Inflammatory macrophage treated with lipopolysaccharide for 1 hour (primary cell): ENCODE measurements around the gene PHAF1.
A peak's percentile ranks its signal among the peaks of the same experiment; 100 is the strongest.

ENCODE experiments used
- DNase-seq, 2 donors: peaks; one replicate each; pipeline ENCODE4 v3.0.0-alpha.2; 2020 to 2022

Gene PHAF1

DNA sequence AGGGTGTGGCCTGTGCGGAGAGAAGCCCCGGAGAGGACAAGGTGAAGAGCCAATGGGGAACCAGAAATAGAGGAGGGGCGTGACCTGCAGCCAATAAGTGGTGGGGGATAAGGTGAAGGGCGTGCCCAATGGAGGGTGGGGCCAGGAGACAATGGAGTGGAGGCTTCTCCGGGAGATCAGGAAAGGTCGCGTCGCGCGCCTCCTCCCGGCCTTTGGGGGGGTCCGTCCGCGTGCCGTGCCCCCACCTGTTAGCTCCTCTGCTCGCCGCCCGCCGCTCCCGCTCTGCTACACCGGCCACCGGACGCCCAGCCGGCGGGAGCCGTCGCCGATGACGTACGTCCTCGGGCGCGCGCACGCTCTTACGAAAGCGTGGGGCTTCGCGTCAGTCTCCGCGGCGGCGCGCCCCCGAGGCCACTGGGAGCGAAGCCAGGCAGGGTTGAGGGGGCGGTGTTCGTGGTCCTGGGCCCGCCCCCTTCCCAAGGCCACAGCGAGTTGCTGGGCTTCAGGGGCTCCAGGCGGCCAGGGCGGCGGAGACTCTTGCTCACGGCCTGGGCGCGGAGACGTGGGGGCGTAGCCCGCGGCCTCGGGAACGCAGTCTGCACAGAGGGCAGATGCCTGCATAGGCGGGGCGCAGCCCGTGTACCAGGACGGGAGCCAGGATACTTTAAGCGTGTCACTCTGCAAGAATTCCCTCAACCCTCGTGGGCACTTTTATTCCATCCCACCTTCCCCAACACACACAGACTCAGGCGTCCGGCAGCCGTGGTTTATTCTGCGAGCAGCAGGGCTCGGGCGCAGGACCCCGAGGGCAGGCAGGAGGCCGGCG, 74.1 kb downstream of the PHAF1 start, which contains the start of gene MATCAP1:
Gene MATCAP1, minus strand, starts transcription at position 337 of the 826 bp plus-strand sequence. CDS start 3,353 bp downstream, outside the sequence.
- DNase-seq: peak; percentile 96

DNA sequence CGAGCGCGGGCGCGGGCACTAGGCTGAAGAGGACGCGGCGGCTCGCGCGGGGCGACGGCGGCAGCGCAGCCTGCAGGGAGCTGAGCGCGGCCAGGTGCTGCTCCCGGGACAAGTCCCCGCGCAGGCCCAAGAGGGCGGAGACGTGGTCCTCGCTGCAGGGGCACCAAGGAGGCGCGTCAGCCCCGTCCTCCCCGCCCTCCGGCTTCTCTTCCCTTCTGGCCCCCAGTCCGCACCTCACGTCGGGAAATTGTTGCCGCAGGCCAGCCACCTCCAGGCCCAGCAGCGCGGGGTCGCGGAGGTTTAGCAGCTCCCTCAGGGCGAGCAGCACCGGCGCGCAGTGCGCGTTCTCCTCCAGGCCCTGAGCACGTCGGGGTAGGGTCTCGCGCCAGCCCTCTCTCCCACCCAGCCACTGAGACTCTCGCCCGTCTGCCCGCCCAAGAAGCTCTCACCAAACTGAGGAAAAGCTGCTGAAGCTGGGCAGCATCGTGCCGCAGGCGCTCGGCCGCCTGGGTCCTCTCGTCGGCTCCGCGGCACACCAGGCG, 74.8 kb downstream of the PHAF1 start:
- DNase-seq: no peak

DNA sequence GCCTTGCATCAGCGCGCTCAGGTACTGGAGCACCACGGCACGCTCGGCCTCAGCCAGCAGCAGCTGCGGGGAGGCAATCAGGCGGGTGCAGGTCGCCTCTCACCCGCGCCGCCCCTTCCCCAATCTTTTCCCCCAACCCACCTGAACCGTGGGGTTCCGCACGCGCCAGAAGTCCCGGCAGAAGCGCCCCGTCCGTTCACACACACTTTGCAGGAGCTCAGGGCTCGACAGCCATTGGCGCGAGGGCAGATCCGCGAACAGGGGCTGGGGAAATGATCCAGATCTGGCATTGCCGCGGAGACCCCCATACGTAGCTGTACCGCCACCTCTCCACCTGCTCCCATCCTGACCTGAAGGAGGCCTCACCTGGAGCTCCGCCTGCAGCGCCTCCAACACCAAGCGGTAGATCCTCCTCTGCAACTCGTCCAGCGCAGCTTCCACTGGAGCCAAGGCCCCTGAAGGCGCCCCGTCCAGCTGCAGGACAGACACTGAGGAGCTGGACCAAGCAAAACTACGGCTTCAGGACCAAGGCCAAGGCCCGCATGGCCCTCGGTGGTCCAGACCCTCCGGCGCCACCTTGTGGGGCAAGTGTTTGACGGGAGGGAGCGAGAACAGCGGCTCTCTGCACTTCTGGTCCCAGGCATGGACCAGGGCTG, 75.4 kb downstream of the PHAF1 start:
- DNase-seq: peak; percentile 82 to 94

DNA sequence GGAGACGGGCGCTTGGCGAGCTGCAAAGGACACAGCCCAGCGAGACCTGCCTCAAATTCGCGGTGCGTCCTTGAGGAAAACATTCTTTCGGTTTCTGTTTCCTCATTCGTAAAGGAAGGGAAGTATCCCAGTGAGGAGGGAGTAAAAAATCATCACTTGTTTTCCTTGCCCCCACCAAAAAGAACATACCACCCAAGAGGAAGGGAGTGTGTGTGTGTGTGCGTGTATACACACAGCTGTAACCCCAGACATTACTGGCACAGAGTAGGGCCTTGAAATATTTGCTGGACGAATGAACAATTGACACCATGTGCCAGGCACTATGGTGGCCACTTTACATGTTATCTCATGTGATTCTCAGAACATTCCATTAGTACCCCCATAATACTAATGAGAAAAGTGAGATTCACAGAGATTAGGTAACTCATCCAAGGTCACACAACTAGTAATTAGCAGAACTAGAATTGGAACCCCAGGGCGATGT, 76.0 kb downstream of the PHAF1 start:
- no peak for DNase-seq

DNA sequence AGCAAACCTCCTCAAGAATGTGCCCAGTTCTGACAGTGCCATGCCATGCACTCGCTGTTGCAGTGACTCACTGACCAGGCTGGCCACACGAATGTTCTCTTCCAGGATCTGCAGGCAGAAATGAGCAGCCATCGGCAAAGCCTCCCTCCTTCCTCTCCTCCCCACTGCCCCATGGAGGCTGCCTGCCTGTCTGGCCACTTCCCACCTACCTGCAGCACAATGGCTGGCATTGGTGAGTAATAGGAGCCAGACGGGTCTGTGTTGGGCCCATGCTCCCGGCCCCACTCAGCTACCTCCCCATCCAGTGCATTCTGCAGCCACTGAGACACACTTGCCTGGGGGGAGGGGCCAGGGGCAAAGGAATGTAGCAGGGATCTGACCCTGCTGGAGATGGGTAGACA, 76.8 kb downstream of the PHAF1 start:
- DNase-seq: no peak

DNA sequence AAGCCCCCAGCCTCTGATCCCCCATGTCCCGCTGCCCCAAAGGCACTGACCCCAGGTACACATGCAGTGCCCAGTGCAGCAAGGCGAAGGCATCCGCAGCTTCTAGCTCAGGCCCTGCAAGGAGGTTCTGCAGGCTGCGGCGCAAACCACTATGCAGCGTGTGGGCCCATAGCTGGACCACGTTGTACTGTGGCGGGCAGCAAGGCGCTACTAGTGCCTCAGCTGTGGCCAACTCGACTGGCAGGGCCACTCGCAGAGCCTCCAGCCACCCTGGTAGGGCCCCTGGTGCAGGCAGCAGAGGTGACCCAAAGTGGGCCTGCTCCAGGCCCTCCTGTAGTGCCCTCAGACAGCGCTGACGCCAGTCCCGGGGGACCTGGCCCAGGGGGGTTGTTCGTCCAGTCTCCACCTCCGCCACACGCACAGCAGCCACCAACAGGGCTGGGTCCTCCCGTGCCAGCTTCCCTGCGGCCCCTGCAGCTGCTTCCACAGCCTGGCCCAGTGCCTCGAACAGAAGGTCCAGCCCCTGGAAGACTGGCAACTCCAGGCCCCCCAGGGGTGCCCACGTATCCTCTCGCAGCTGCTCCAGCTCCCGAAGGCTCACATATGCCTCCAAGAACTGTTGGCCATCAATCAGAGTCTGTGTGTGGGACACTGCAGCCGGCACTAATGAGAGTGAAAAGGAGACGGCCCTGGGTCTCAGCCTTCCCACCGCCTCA, 77.6 kb downstream of the PHAF1 start:
- no peak for DNase-seq

DNA sequence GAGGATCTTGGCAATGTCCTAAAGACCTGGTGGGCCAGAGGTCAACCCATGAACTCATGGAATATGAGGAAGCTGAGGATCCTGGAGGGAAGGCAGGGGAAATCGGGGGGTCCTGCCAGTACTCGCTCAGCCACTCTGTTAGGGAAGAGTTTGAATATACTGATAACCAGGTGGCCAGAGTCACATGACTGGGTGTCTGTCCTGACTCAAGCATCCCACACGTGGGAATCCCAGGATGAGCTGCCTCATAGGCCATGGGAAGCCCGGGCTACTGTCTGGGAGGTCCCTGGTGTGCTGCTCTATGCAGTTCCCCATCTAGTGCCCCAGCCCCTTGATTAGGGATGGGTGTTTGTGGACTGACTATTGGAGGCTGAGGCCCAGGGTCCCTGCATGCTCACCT, 78.6 kb downstream of the PHAF1 start:
- DNase-seq: peak; percentile 37 to 80

DNA sequence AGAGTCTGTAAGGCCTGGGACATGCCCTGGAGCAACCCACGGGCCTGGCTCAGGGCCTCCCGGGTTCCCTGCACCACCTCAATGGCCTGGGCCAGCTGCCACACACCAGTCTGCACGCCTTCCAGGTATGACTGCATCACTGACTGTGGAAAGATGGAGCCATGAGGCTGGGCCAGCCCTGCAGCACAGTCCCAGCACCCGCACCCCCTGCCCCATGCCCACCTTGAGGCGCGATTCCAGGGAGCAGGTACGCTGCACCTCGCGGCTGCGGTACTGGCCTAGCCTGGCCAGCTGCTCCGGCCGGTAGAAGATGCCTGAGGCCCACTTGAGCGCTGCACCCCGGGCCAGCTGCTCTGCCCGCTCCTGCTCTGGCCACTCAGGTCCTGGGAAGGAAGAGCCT, 79.1 kb downstream of the PHAF1 start:
- DNase-seq: no peak

DNA sequence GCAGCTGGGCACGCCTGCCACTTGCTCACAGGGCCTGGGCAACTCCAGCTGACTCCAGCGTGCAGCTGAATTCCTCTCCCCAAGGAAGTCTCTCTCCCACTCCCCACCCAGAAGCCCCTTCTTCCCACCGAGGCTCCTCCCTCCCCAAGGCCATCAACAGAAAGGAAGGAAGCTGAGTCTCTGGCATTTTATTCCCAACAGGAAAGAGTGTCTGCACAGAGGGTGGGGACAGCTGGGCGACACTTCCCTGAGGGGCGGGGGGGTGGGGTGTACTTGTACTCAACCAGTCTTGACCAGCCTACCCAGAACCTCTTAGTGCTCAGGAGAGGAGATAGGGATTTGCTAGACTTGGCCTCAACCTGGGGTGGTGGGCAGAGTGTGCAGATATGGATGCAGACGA, 80.3 kb downstream of the PHAF1 start, which contains the start of gene EXOC3L1:
Gene EXOC3L1, minus strand, starts transcription at position 96 of the 400 bp plus-strand sequence. CDS start 460 bp downstream, outside the sequence.
- no peak for DNase-seq

DNA sequence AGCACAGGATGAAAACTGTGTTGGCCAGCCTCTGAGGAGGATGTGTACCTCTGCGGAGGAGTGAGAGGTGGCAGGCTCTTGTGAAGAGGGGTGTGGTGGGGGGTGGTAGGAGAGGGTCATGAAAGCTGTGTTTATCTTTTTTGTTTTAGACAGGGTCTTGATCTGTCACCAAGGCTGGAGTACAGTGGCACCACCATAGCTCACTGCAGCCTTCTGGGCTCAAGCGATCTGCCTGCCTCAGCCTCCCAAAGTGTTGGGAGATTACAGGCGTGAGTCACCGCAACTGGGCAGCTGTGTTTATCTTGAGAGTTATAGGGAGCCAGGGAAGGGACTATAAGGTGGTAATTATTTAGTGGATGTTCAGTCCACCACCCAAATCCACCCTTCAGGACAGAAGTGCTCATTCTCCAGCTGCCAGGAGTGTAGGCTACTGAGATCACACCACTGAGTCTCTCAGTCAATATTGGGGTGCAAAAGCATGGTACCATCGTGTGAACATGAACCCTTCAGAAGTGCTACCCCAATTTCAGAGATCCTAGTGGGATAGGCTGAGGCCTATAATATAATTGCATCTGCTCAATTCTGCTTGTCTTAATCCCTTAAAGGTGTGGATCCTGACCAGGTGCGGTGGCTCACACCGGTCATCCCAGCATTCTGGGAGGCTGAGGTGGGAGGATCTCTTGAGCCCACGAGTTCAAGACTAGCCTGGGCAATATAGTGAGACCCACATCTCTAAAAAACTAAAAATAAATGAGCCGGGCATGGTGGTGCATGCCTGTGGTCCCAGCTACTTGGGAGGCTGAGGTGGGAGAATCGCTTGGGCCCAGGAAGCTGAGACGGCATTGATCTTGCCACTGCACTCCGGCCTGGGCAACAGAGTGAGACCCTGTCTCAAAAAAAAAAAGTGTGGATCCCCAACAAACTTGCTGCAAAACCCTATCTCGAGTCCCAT, 81.0 kb downstream of the PHAF1 start:
- DNase-seq: no peak

DNA sequence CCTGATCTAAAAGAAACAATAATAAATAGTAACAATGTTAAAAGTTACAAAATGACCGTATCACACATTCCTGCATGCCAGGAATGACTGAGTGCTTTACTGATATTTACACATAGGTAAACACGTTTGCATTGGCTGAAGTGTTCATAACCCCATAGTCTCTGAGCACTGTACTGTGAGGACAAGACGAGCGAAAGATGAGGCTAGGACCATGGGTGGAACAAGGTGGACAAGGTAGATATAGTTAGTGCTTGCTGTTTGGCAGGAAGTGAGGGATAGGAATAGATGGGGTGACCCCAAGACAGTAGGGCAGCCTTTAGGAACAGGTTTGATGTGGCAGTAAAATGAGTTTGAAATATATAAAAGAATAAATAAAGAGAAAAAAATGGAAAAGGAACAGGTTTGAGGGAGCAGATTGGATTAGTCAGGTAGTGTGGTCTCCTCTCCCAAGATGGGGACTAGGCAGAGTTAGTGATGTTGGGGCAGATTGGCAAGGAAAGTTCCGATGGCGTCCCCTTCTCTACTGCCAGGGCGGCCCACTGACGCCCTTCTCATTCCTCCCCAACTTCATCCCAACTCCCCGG, 81.8 kb downstream of the PHAF1 start:
- no peak for DNase-seq

DNA sequence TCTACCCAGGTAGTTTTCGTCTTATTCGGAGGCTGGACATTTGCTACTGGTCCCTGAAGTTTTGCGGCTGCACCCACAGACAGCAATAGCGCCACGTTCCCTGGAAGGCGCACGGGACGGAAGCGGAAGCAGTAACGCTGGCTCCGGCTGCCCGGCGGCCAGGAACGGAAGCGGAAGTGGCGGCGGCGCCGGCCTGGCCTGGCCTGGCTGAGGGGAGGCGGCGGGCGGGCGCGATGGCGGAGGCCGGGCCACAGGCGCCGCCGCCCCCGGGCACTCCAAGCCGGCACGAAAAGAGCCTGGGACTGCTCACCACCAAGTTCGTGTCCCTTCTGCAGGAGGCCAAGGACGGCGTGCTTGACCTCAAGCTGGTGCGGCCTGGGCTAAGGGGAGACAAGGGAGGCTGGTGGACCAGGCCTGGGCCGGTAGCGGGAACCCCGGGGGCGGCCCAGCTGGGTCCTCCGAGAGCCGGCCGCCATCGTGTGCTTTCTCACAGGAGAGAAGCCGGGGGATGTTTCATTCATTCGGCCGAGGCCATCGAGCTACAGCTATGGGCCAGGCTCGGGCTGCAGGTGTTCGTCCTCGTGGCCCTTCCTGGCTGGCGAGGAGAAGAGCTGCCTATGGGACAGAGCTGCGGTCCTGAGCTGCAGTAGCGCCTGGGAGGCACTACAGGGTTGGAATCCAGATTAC, 82.4 kb downstream of the PHAF1 start, which contains the start of gene E2F4:
Gene E2F4, plus strand, starts transcription at position 161 of the 687 bp plus-strand sequence. Its CDS starts 73 bp downstream, at position 234.
- peak; percentile 89 to 93 for DNase-seq

DNA sequence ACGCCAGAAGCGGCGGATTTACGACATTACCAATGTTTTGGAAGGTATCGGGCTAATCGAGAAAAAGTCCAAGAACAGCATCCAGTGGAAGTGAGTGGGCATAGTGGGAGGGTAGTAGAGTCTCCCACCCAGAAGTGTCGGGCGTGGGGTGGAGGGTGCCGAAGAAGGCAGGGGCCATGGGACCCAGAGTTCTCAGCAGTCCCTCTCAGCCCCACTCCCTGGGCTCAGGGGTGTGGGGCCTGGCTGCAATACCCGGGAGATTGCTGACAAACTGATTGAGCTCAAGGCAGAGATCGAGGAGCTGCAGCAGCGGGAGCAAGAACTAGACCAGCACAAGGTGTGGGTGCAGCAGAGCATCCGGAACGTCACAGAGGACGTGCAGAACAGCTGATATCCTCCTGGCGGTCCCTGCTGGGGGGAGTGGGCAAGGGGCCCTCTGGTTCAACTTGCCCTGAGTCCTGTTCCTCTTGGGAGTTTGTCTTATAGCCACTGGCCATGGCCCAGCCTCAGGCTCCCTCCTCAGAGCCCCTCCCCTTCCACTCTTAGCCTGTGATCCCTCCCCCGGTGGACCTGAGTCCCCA, 83.1 kb downstream of the PHAF1 start:
- no peak for DNase-seq

DNA sequence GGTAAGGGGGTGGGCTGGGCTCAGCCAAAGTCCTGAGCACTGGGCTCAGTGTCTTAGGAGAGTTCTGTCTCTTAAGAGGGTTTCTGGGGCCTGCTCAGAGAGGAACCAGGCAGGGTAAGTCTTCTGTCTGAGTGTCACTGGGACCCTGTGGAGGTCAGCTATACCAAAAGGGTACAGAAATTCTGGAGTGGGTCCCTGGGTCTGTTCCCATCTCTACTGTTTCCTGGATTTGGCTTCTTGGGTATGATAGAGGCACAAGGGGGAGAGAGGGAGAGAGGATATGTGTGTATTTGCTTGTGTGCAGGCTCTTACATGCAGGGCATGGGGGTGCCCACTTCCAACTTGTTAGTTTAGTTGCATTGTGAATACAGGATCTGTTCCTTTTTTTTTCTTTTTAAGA, 83.8 kb downstream of the PHAF1 start:
- DNase-seq: no peak

DNA sequence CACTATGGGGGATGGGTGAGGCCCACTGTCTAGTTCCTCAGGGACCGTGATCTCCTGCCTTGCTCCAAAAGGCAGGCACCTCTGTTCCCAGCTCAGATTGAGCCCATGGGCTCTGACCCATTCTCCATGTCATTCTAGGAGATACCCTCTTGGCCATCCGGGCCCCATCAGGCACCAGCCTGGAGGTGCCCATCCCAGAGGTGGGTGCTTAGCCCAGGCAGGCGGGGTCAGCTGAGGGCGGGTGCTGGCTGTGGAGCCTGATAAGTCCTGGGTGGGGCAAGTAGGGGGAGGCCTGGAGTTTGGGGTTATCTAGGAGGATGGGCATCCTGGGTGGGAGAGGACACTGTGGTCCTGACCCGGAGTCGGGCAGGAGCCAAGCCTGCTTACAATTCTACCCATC, 84.5 kb downstream of the PHAF1 start:
- DNase-seq: no peak

DNA sequence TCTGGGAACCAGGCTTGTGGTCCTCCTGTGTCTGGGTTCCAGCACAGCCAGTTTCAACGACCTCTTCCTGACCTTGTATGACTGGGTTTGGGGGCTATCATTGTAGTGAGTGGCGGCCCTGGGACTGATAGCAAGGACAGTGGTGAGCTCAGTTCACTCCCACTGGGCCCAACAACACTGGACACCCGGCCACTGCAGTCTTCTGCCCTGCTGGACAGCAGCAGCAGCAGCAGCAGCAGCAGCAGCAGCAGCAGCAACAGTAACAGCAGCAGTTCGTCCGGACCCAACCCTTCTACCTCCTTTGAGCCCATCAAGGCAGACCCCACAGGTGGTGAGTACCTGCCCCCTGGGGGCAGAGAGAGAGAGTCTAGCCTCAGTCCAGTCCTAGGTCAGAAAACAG, 85.9 kb downstream of the PHAF1 start:
- no peak for DNase-seq

DNA sequence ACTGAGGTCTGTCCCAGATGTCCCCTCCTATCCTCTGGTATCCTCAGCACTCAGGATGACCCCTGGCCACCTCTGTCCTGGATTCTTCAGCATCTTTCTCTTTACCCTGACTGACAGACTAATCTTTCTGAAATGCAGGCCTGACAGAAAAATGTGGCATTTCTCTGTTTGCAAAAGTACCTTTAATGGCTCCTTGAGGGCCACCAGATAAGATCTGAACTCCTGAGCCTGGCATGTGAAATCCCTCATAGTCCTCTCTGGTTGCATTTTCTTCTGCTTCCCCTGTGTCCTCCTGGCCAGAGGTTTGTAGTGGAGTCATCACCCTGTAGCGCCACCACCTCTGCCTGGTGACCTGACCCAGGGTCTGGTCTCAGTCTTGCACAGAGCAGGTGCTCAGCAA, 87.1 kb downstream of the PHAF1 start:
- no peak for DNase-seq

DNA sequence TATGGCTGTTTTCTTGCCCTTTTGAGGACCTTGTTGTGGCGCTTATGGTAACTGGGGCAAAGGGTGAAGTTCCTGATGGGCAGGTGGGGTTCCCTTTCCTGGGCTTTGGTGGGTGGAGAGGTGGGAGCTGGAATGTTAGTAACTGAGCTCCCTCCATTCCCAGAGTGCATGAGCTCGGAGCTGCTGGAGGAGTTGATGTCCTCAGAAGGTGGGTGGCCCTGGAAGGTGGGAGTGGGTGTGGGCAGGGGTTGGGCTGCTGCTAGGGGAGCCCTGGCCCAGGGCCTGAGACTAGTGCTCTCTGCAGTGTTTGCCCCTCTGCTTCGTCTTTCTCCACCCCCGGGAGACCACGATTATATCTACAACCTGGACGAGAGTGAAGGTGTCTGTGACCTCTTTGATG, 88.0 kb downstream of the PHAF1 start:
- no peak for DNase-seq
